AG04449 (cell line): ENCODE measurements around the gene ERG.

Experiments used
- CTCF ChIA-PET: fragments of 350-600 bp; formaldehyde crosslinking; extraction: SDS; loops from one replicate; lab custom pipeline; 2021; ENCODE audit warnings: antibody characterized with exemption; lab: Yijun Ruan, JAX
- POLR2A ChIA-PET: fragments of 400-600, 350-600 bp; formaldehyde crosslinking; extraction: SDS; loops from one replicate; lab custom pipeline; 2020; ENCODE audit warnings: antibody characterized with exemption, inconsistent platforms; lab: Yijun Ruan, JAX
- DNase-seq: peaks from one replicate; pipeline ENCODE4 v3.0.0-alpha.2; 2010; ENCODE audit warnings: low read depth, low spot score
- H3K4me3 ChIP-seq: 2 replicates; pipeline ENCODE4 v1.5.1; 2011; ENCODE audit warnings: low read depth, mild to moderate bottlenecking, control low read depth, low read length
- CTCF ChIP-seq: IDR thresholded peaks from one replicate; pipeline ENCODE4 v1.5.1; 2011; ENCODE audit warnings: mild to moderate bottlenecking, moderate library complexity, low read length, control low read depth, inconsistent platforms; ENCODE audit not compliant: insufficient read depth; ENCODE audit errors: missing control alignments

The ERG gene

GRCh38 chr21:38399103-38399502 is 99.2 kb downstream of the ERG start:
- no peak for DNase-seq
- CTCF ChIA-PET, result no interaction called here
- no peak overlapping the region for H3K4me3 ChIP-seq
- no peak for TF ChIP-seq CTCF
- POLR2A ChIA-PET, result no interaction called here

GRCh38 chr21:38396325-38396724 is 102.0 kb downstream of the ERG start:
- no peak for DNase-seq
- no peak overlapping the region for H3K4me3 ChIP-seq
- POLR2A ChIA-PET, result no interaction called here
- no peak for TF ChIP-seq CTCF
- CTCF ChIA-PET, result no interaction called here

- no peak overlapping the region for H3K4me3 ChIP-seq
- ChIA-PET POLR2A (no interaction called here), CTCF (no interaction called here)
- DNase-seq, result no peak
- TF ChIP-seq CTCF, result no peak
Measured at GRCh38 chr21:38395581-38395980, 102.7 kb downstream of the ERG start.

GRCh38 chr21:38392661-38393060 is 105.6 kb downstream of the ERG start:
- no peak for TF ChIP-seq CTCF
- no peak overlapping the region for H3K4me3 ChIP-seq
- ChIA-PET POLR2A (no interaction called here), CTCF (interaction anchor here (1.7 kb wide), 1 partner anchor 11 kb away, joined by 4 read pairs; no protein-coding TSS in a partner anchor)
- no peak for DNase-seq

GRCh38 chr21:38389896-38390295 is 108.4 kb downstream of the ERG start:
- H3K4me3 ChIP-seq, result no peak overlapping the region
- POLR2A ChIA-PET, result no interaction called here
- TF ChIP-seq CTCF, result no peak
- CTCF ChIA-PET, result interaction anchor here (1.5 to 1.8 kb wide), 2 partner anchors 11 to 115 kb away, joined by 4 to 8 read pairs; no protein-coding TSS in a partner anchor
- DNase-seq, result no peak

- no peak for DNase-seq
- no peak for TF ChIP-seq CTCF
- no peak overlapping the region for H3K4me3 ChIP-seq
- CTCF ChIA-PET, result interaction anchor here (1.5 to 1.8 kb wide), 2 partner anchors 10 to 116 kb away, joined by 4 to 8 read pairs; no protein-coding TSS in a partner anchor
- POLR2A ChIA-PET, result no interaction called here
Measured at GRCh38 chr21:38389354-38389676, 109.0 kb downstream of the ERG start.
